MCF 10A (cell line): ENCODE measurements around the gene TEDC2. TPM values are rescaled to one million over a fixed set of nuclear protein-coding genes. Genes with fewer than 3 reads are reported as not detected.

Experiments
- BruUV-seq: library from RNA; stranded (reverse); fragments of 400-500 nt; replicated peaks from 2 replicates; lab custom pipeline; 2021; lab: Mats Ljungman, UMichigan
- CTCF ChIA-PET: fragments of 300-600 bp; sonication (Branson Sonifier 250); formaldehyde crosslinking; extraction: SDS; loops from one replicate; lab custom pipeline; 2021; ENCODE audit warnings: antibody characterized with exemption, inconsistent platforms; lab: Yijun Ruan, JAX
- POLR2A ChIA-PET: fragments of 300-600, 350-650 bp; sonication (Branson Sonifier 250); formaldehyde crosslinking; extraction: SDS; loops from one replicate; lab custom pipeline; 2020; ENCODE audit warnings: antibody characterized with exemption, inconsistent platforms; lab: Yijun Ruan, JAX
- DNase-seq: peaks from one replicate; pipeline ENCODE4 v3.0.0-alpha.2; 2018; ENCODE audit not compliant: unreplicated experiment
- H3K27ac Mint-ChIP-seq: one replicate; pipeline ENCODE4 v1.8.0; 2022; ENCODE audit warnings: mild to moderate bottlenecking, low read depth, mixed read lengths; ENCODE audit not compliant: unreplicated experiment
- H3K27me3 Mint-ChIP-seq: one replicate; pipeline ENCODE4 v1.8.0; 2022; ENCODE audit warnings: mixed read lengths; ENCODE audit not compliant: insufficient read depth, unreplicated experiment
- H3K36me3 Mint-ChIP-seq: one replicate; pipeline ENCODE4 v1.8.0; 2022; ENCODE audit warnings: mild to moderate bottlenecking, moderate library complexity, mixed read lengths; ENCODE audit not compliant: insufficient read depth, unreplicated experiment
- H3K4me1 Mint-ChIP-seq: one replicate; pipeline ENCODE4 v1.8.0; 2022; ENCODE audit warnings: mixed read lengths; ENCODE audit not compliant: insufficient read depth, unreplicated experiment
- H3K4me3 Mint-ChIP-seq: one replicate; pipeline ENCODE4 v1.8.0; 2022; ENCODE audit warnings: mild to moderate bottlenecking, moderate library complexity, mixed read lengths; ENCODE audit not compliant: unreplicated experiment
- H3K9me3 Mint-ChIP-seq: one replicate; pipeline ENCODE4 v1.8.0; 2022; ENCODE audit warnings: mixed read lengths; ENCODE audit not compliant: unreplicated experiment
- intact Hi-C: fragments of 100-400 bp; cut with micrococcal nuclease; formaldehyde crosslinking; loops from 2 replicates; pipeline ENCODE4 v1.14.1; 2022
- total RNA-seq: library from RNA; stranded (reverse); gene quantifications from 2 replicates; pipeline ENCODE4 v1.2.3, GENCODE V29; 2022
- TF ChIP-seq, protein P1 (sequence below): fragments of 200-600 bp; IDR thresholded peaks from one replicate; pipeline ENCODE4 v1.8.0; 2022; ENCODE audit warnings: antibody characterized with exemption, mild to moderate bottlenecking; ENCODE audit not compliant: unreplicated experiment

The TEDC2 gene
- total RNA-seq, 1 experiment from 2014 or later = 6.9 TPM

- ChIA-PET POLR2A (no interaction called here), CTCF (no interaction called here)
- no peaks in the 10 kb centered on the region for H3K36me3 Mint-ChIP-seq
- H3K27ac Mint-ChIP-seq = peak overlapping the region; percentile 32
- TF ChIP-seq, protein P1, sequence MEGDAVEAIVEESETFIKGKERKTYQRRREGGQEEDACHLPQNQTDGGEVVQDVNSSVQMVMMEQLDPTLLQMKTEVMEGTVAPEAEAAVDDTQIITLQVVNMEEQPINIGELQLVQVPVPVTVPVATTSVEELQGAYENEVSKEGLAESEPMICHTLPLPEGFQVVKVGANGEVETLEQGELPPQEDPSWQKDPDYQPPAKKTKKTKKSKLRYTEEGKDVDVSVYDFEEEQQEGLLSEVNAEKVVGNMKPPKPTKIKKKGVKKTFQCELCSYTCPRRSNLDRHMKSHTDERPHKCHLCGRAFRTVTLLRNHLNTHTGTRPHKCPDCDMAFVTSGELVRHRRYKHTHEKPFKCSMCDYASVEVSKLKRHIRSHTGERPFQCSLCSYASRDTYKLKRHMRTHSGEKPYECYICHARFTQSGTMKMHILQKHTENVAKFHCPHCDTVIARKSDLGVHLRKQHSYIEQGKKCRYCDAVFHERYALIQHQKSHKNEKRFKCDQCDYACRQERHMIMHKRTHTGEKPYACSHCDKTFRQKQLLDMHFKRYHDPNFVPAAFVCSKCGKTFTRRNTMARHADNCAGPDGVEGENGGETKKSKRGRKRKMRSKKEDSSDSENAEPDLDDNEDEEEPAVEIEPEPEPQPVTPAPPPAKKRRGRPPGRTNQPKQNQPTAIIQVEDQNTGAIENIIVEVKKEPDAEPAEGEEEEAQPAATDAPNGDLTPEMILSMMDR = no peak
- intact Hi-C loops = no loop called here
- BruUV-seq = no TSS peak
- H3K4me3 Mint-ChIP-seq = no peak overlapping the region
- H3K27me3 Mint-ChIP-seq = no peaks in the 10 kb centered on the region
- no peak for DNase-seq
- H3K9me3 Mint-ChIP-seq = no peaks in the 10 kb centered on the region
- peaks cover 4% of the 10 kb centered on the region for H3K4me1 Mint-ChIP-seq
These were observed 27.0 kb downstream of the TEDC2 start for GRCh38 chr16:2486645-2487516.

- no peaks in the 10 kb centered on the region for H3K9me3 Mint-ChIP-seq
- DNase-seq = no peak
- peak overlapping the region; percentile 32 for H3K27ac Mint-ChIP-seq
- TF ChIP-seq, protein P1 = no peak
- CTCF ChIA-PET = interaction anchor here (0.5 kb wide), 1 partner anchor 13 kb away, joined by 3 read pairs; no protein-coding TSS in a partner anchor
- POLR2A ChIA-PET = no interaction called here
- no peaks in the 10 kb centered on the region for H3K36me3 Mint-ChIP-seq
- H3K4me1 Mint-ChIP-seq = peaks cover 4% of the 10 kb centered on the region
- no peaks in the 10 kb centered on the region for H3K27me3 Mint-ChIP-seq
- H3K4me3 Mint-ChIP-seq = no peak overlapping the region
- no TSS peak for BruUV-seq
- intact Hi-C loops = no loop called here
These were observed 27.6 kb downstream of the TEDC2 start for GRCh38 chr16:2487517-2487842.

- H3K27ac Mint-ChIP-seq = no peak overlapping the region
- H3K4me1 Mint-ChIP-seq = peaks cover 4% of the 10 kb centered on the region
- H3K4me3 Mint-ChIP-seq = no peak overlapping the region
- CTCF ChIA-PET = interaction anchor here (0.5 kb wide), 1 partner anchor 13 kb away, joined by 3 read pairs; no protein-coding TSS in a partner anchor
- POLR2A ChIA-PET = interaction anchor here (0.6 kb wide), 1 partner anchor 115 kb away, joined by 4 read pairs; no protein-coding TSS in a partner anchor
- TF ChIP-seq, protein P1 = no peak
- no peaks in the 10 kb centered on the region for H3K27me3 Mint-ChIP-seq
- BruUV-seq = no TSS peak
- DNase-seq = no peak
- no peaks in the 10 kb centered on the region for H3K36me3 Mint-ChIP-seq
- no peaks in the 10 kb centered on the region for H3K9me3 Mint-ChIP-seq
- intact Hi-C loops = no loop called here
These were observed 28.1 kb downstream of the TEDC2 start for GRCh38 chr16:2487903-2488531.

GRCh38 chr16:2489581-2489980 is 29.7 kb downstream of the TEDC2 start:
- no peak overlapping the region for H3K27ac Mint-ChIP-seq
- no peak overlapping the region for H3K4me3 Mint-ChIP-seq
- no peak for DNase-seq
- TF ChIP-seq, protein P1 = no peak
- no peaks in the 10 kb centered on the region for H3K36me3 Mint-ChIP-seq
- peaks cover 4% of the 10 kb centered on the region for H3K4me1 Mint-ChIP-seq
- intact Hi-C loops = no loop called here
- H3K9me3 Mint-ChIP-seq = no peaks in the 10 kb centered on the region
- ChIA-PET CTCF (interaction anchor here (1.8 kb wide), 1 partner anchor 11 kb away, joined by 10 read pairs; no protein-coding TSS in a partner anchor), POLR2A (interaction anchor here (0.6 to 1.3 kb wide), 2 partner anchors 10 to 12 kb away, joined by 3 read pairs; no protein-coding TSS in a partner anchor)
- no peaks in the 10 kb centered on the region for H3K27me3 Mint-ChIP-seq
- no TSS peak for BruUV-seq
